SK-N-MC (cell line): ENCODE data around the gene CLSTN2.

ENCODE experiments used
- EZH2 ChIP-seq: fragments of 200-600 bp; sonication (generic); IDR thresholded peaks from one replicate; pipeline ENCODE4 v1.6.1; 2017; ENCODE audit warnings: antibody characterized with exemption
- POLR2AphosphoS5 ChIP-seq: IDR thresholded peaks from 2 replicates; pipeline ENCODE4 v1.6.1; 2012; ENCODE audit warnings: mild to moderate bottlenecking, low read depth, low read length, borderline replicate concordance

- TF ChIP-seq POLR2AphosphoS5 (no peak), EZH2 (no peak)
Observed at GRCh38 chr3:140134231-140134965, 199.4 kb downstream of the CLSTN2 start.
